ENCODE data around the gene GATB. TPM values are rescaled to one million over a fixed set of nuclear protein-coding genes. Genes with fewer than 3 reads are reported as not detected.

The GATB gene
- total RNA-seq, 1 experiment from 2014 or later, result 21.2 TPM

GRCh38 chr4:151644622-151645021 is 116.2 kb downstream of the GATB start:
- H3K56ac ChIP-seq (ENCODE audit: insufficient read length, low read depth, low read length), result no peak overlapping the region
- no peak overlapping the region for H3K4me2 ChIP-seq (ENCODE audit: insufficient read depth, insufficient read length, low read length)
- H2BK15ac ChIP-seq (ENCODE audit: low read depth, low read length), result no peak overlapping the region
- H3K4ac ChIP-seq (ENCODE audit: low read depth, low read length), result no peak overlapping the region
- no peak overlapping the region for H3K14ac ChIP-seq (ENCODE audit: insufficient read depth, low read length)
- H3K4me1 Mint-ChIP-seq, result peaks cover 20 to 29% of the 10 kb centered on the region in 2 experiments
- no peak overlapping the region for H3T11ph ChIP-seq (ENCODE audit: low read length)
- H3K23ac ChIP-seq (ENCODE audit: insufficient read length, low read depth, low read length), result no peak overlapping the region
- no peaks in the 10 kb centered on the region for H3K9me3 ChIP-seq (ENCODE audit: control insufficient read depth, low read depth, low read length)
- no peaks in the 10 kb centered on the region for H3K79me1 ChIP-seq (ENCODE audit: insufficient read depth, low read depth, low read length, poor library complexity, severe bottlenecking)
- H2BK12ac ChIP-seq (ENCODE audit: insufficient read length, low read depth, low read length), result no peak overlapping the region
- H3K9ac ChIP-seq (ENCODE audit: extremely low read depth, insufficient read length, low read length), result no peak overlapping the region
- no peaks in the 10 kb centered on the region for H3K27me3 Mint-ChIP-seq (ENCODE audit: low read depth)
- no CpG with 5 or more reads among the region's 3 CpGs for WGBS (ENCODE audit: extremely low coverage, insufficient read length, low lambda C conversion rate)
- no peaks in the 10 kb centered on the region for H3K9me3 Mint-ChIP-seq
- no peak overlapping the region for H2AFZ ChIP-seq (ENCODE audit: low read length)
- H3K27ac Mint-ChIP-seq, result peak overlapping the region; percentile 3 to 48 (median 40); a peak in 5 of 7 replicates
- H4K20me1 ChIP-seq (ENCODE audit: control insufficient read depth, insufficient read depth, insufficient read length), result no peaks in the 10 kb centered on the region
- no peaks in the 10 kb centered on the region for H3K79me2 ChIP-seq (ENCODE audit: insufficient read depth, low read length)
- H2AK5ac ChIP-seq (ENCODE audit: insufficient read length, low read length), result no peak overlapping the region
- H2BK120ac ChIP-seq (ENCODE audit: low read depth, low read length, poor library complexity, severe bottlenecking), result no peak overlapping the region
- no peak overlapping the region for H3K4me3 Mint-ChIP-seq
- H3K27me3 ChIP-seq (ENCODE audit: insufficient read depth, low read length), result no peaks in the 10 kb centered on the region
- DNase-seq, result peak; percentile 75
- H3K27ac ChIP-seq (ENCODE audit: insufficient read length, low read depth, low read length), result no peak overlapping the region
- no peak overlapping the region for H4K91ac ChIP-seq (ENCODE audit: insufficient read length, low read depth, low read length)
- no peaks in the 10 kb centered on the region for H3K23me2 ChIP-seq (ENCODE audit: insufficient read length, low read depth, low read length, poor library complexity, severe bottlenecking)
- H2BK5ac ChIP-seq (ENCODE audit: insufficient read length, low read length), result no peak overlapping the region
- no peak overlapping the region for H2BK20ac ChIP-seq (ENCODE audit: low read depth, low read length, poor library complexity, severe bottlenecking)
- H3K4me1 ChIP-seq (ENCODE audit: insufficient read depth, low read length), result no peaks in the 10 kb centered on the region
- H4K8ac ChIP-seq (replicated peaks; ENCODE audit: insufficient read length, low read depth, low read length), result no peak overlapping the region
- TF ChIP-seq CTCF (conservative IDR thresholded peaks at IDR 0.05), result peak; percentile 76
- H3K18ac ChIP-seq (ENCODE audit: insufficient read length, low read depth, low read length), result no peak overlapping the region
- H4K5ac ChIP-seq (ENCODE audit: insufficient read length, low read depth, low read length), result no peak overlapping the region
- peaks cover 2 to 5% (median 2%) of the 10 kb centered on the region in 3 experiments; a peak in 6 of 7 replicates for H3K36me3 Mint-ChIP-seq (ENCODE audit: insufficient read depth in 1 of 3, low read depth in 3 of 3)

Data from H9 (cell line).